ENCODE measurements around the gene SLC25A36.

The SLC25A36 gene, protein sequence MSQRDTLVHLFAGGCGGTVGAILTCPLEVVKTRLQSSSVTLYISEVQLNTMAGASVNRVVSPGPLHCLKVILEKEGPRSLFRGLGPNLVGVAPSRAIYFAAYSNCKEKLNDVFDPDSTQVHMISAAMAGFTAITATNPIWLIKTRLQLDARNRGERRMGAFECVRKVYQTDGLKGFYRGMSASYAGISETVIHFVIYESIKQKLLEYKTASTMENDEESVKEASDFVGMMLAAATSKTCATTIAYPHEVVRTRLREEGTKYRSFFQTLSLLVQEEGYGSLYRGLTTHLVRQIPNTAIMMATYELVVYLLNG

DNA sequence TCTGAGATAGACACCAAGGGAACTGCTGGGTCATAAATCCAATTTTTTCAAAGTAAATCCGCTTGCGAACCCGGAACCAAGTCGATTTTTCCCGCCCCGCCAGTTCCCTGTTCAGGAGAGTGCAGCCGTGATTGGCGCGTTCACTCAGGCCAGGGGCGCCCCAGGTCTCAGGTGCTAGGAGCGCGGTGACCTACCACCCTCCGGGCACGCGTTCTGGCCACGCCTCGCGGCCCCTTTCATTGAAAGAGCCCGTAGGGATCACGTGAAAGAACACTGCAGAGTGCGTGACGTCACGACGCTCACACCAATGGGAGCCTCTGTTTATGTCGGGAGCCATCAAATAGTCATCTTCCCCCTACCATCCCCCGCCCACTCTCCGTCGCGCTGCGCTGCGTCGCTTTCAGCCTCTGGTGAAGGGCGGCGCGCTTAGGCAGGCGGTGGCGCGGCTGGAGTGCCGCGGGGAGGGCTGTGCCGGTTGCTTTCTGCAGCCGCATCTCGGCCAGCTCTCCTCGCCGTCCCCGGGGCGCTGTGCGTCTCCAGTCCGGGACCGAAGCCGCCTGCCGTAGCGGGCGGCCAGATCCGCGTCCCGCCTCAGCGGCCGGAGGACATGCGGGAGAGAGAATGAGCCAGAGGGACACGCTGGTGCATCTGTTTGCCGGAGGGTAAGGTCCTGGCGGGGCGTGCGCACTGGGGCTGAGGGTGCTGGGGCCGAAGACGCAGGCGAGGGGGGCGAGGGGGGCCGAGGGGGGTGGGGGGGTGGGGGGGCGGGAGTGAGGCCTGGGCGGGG is at the start of gene SLC25A36:
SLC25A36 (plus strand) TSS at position 403 of the 787 bp plus-strand sequence; CDS start at position 622, 219 bp downstream.
- peak; percentile 90 for DNase-seq (ENCODE audit: low read depth)

DNA sequence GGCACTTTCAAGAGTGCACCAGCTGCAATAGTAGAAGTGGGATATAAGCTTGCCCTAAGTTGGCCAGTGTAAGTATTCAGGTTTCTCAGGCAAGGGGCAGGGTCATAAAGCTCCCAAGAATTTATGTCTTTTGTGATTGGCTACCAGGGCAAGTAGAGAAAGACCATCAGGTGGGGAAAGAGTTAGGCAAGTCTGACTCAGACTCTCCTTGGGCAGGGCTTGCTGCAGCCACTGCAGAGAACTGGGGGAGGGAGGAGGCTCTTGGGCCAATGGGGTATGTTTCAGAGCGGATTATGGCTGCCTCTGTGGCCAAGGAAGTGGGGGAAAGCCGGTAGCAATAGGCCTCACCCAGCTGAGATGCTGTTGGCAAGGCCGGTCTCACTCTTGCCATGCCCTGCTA is 44.6 kb upstream of the SLC25A36 start:
- DNase-seq (ENCODE audit: low read depth): no peak

DNA sequence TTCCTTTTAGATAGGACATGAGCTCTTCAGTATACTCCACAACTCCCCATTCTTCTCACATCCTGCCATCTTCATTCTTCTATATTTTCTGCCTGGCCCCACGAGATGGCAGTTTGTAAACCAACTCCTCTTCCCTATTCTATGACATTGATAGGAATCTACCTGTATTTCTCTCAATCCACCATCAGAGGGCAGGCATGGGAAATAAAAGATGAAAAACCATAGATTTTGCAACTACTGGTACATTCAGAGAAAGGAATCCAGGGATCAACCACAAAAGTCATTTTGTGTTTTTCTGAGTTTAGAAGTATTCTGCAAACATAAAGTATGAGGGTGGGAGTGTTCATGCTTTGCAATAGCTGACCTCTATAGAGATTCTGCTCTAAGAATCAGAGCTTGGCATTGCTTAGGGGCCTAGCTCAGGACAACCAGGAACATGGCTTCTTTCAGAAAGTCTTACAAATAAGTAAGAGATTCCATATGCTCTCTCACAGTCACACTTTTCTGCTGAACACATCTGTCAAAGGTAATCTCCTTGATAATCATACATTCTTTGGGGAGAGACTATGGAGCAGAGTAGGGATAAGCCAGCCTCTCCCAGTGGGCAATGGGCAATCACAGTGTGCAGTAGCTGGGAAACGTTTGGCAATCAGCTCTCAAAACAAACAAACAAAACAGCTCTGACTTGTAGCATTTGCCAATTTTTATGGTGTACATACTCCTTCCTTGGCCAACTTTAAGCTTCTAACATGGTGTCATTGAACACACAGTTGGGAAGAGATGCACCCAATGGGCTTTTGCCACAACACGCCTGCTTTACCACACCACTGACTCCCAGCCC is 43.1 kb upstream of the SLC25A36 start:
- DNase-seq (ENCODE audit: low read depth): no peak

DNA sequence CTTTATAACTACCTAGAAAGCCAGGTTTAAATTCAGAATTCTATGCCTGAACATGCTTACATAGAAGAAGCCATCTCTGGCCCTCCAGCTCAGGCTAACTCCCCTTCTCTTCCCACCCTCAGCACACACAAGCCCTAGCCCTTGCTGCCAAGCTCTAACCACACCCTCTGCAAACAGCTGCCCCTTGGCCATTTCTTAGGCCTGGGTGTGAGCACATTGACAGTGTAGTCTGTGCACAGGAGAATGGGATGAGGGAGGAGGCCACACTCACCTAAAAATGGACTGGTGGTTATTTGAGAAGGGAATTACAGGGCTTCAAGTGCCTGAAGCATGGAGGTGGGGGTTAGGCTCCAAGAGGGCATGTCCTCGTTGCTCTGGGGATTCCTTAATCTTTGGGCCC is 42.3 kb upstream of the SLC25A36 start:
- DNase-seq (ENCODE audit: low read depth): no peak

DNA sequence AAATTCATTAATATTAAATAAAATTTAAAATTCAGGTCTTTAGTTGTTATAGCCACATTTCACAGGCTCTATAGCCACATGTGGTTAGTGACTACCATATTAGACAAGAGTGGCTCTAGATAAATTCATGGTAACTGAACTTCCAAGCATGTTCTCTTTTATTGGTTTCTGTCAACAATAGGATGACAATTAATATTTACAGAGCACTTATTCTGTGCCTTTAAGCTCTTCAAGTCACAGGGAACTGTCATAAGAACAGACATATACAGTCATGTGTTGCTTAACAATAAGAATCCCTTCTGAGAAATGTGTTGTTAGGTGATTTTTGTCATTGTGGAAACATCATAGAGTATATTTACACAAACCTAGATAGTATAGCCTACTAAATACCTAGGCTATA is 38.8 kb upstream of the SLC25A36 start:
- no peak for DNase-seq (ENCODE audit: low read depth)

DNA sequence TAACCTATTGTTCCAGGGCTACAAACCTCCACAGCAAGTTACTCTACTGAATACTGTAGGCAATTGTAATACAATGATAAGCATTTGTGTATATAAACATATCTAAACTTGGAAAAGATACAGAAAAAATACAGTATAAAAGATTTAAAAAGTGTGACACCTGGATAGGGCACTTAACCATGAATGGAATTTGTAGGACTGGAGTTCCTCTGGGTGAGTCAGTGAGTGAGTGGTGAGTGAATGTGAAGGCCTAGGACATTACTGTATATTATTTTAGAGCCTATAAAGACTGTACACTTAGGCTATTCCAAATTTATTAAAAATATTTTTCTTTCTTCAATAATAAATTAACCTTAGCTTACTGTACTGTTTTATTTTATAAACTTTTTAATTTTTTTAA is 38.4 kb upstream of the SLC25A36 start:
- DNase-seq (ENCODE audit: low read depth): no peak

DNA sequence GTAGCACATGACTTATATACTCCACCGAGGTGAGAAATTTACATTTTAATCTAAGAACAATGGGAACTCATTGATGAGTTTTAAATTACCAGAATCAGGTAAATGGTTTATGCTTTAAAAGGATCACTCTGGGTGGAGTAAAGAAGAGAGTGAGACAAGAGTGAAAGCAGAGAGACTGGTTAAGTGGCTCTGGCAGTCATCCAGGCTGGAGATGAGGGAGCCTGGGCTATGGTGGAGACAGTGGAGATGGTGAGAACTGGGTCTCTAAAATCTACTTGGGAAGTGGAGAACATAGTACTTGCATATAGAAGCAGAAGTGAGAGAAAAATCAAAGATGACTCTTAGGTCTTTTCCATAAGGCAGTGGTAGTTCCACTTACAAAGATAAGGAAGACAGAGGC is 37.1 kb upstream of the SLC25A36 start:
- no peak for DNase-seq (ENCODE audit: low read depth)

DNA sequence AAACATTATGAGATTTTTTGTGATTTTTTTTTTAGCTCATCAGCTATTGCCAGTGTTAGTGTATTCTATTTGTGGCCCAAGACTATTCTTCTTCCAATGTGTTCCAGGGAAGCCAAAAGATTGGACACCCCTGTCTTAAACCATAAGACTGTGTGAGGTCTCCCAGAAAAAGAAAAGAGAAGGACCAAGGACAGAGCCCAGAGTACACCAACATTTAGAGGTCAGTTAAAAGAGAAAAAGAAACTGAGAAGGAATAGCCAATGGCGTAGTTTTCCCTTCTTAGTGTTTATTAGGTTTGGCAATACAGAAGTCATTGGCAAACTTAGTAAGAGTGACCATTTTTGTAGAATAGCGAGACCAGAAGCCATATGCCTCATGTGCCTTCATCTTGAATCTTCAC is 36.1 kb upstream of the SLC25A36 start:
- DNase-seq (ENCODE audit: low read depth): no peak

DNA sequence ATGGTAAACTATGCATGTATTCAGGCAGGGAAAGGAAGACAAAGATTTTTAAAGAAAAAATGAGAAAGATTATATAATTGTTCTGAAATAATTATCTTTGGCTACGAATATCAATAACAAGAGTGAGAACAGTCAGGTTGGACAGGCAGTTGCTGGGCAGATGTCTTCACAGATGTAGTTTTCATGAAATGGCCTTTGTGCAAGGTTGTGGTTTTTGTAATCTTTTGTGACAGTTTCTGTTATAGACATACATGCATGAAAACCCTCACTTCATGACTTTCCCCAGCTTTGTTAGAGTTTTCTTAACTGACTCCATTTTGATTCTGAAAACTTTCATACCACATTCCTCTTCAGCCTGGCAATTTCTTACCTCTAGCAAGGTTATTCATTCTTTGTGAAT is 34.9 kb upstream of the SLC25A36 start:
- no peak for DNase-seq (ENCODE audit: low read depth)

DNA sequence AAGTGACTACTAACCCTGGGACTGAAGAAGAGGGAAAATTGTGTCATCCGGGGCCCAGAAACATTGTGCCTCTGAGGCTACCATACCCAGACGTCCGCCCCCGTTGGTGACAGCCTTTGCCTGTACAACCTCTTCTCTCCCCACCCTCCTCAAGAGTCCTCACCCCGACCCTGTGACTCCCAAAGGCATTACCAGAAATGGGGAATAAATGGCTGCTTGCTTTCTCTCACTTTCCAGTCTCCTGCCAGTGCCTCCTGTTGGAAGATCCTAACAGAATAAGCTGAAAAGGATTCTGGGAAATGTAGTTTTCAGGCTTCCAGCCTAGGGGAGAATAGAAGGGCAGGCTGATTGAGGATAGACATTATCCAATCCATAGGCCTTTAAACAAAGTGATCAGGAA is 30.8 kb upstream of the SLC25A36 start:
- no peak for DNase-seq (ENCODE audit: low read depth)

DNA sequence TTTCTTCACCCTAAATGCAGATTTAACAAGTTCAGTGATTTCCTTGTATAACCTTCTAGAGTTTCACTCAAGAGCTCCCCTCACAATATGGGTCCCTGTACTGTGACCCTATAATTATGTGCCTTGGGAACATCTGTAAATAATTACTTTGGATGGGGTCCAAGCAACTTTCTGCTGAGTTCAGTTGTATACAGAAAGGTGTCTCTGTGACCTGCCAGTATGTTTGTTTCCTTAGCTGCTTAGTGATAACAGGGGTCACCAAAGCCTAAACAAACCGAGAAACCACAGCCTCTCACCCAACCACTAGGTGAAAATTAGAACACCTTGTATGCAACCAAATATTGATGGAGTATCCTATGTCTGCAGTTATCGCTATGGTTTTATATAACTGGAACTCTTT is 29.8 kb upstream of the SLC25A36 start:
- DNase-seq (ENCODE audit: low read depth): no peak

DNA sequence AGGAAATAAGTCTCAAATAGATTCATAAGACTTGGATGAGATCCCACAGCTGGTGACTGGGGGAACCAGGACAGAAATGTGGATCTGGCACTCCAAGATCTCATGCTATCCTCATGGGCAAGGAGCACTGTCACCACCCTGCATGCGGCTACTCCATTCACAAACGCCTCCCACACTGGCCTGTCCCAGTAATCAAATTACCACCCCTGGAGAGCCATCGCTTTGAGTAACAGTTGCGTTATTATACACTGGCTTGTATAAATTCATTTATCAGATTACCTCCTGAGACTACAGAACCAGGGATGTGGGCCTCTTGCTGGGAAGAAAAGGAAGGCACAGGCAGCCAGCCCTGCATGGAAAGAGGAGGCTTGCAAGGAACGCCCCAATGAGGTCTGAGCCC is 27.9 kb upstream of the SLC25A36 start:
- DNase-seq (ENCODE audit: low read depth): no peak

DNA sequence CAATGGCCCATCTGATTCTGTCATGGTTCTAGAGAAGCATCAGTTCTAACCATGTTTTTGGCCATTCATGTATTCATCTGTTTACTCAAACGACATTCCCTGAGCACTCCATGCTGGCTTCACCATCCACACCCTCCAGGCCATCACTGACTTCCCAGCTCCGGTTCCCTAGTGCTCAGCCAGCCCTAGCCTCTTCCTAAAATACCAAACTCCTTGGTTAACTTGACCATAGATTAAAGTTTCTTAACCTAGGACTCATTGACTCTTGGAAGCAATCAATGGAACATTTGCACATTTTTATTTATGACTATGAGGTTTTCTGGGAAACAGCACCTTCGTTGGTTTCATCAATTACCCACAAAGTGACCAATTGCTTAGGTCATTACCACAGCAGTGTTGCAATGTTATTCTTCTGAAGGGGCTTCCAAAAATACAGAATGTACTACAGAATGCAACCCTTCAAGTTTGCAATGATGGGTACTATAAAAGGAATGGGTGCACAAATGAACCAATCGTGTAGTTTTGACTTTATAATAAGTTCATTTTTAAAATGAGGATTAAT is 27.2 kb upstream of the SLC25A36 start:
- no peak for DNase-seq (ENCODE audit: low read depth)

DNA sequence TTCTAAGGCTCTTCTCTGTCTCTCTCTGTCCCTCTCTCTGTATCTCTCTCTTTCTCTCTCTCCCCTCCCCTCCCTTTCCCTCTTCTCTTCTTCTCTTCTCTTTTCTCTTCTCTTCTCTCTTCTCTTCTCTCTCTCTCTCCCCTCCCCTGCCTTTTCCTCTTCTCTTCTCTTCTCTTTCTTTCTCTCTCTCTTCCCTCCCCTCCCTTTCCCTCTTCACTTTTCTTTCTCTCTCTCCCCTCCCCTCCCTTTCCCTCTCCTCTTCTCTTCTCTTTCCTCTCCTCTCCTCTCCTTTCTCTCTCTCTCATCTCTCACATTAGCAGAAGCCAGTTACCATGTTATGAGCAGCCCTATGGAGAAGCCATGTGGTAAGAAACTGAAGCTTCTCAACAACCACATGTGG is 25.0 kb upstream of the SLC25A36 start:
- DNase-seq (ENCODE audit: low read depth): no peak

DNA sequence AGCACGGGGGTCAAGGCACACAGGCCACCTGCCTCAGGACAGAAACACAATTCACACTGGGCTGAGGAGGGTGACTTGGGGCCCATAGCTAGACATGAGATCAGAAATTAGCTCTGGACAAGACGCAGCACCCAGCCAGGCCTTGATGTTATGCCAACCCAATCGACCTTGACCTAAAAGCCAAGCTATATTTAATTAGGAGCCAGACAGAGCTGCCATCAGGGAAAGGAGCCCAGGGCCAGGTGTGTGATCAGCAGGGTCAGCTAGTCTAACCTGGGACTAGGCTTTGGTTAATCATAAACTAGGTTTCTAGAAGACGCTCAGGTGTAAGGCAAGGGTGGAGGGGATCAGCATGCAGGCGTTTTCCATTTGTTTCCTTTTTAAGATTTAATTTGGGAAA is 23.9 kb upstream of the SLC25A36 start:
- no peak for DNase-seq (ENCODE audit: low read depth)

DNA sequence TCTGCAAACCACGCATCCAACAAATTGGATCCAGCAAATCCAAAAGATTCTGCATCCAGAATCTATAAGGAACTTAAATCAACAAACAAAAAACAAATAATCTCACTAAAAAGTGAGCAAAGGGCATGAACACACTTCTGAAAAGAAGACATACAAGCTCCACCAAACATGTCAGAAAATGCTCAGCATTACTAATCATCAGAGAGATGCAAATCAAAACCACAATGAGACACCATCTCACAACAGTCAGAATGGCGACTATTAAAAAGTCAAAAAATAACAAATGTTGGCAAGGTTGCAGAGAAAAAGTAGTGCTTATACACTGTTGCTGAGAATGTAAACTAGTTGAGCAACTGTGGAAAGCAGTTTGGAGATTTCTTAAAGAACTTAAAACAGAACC is 21.6 kb upstream of the SLC25A36 start:
- DNase-seq (ENCODE audit: low read depth): no peak

DNA sequence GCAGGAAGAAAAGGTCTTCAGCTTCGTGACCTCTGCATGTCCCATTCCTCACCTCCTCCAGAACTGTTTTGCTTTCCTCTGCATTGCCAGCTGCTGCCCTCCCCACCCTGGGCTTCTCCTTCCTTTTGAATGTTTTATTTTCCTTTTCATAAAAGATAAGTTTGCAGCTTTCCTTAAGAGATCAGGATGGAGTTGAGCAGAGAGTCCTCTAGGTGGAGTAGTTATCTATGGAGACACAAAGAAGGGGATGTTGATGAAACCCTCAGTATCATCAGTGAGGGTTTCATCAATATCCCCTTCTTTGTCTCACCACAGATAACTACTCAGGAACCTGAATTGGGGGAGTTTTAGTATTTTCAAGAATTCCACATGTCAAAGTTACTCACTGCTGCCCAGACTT is 19.0 kb upstream of the SLC25A36 start:
- no peak for DNase-seq (ENCODE audit: low read depth)

DNA sequence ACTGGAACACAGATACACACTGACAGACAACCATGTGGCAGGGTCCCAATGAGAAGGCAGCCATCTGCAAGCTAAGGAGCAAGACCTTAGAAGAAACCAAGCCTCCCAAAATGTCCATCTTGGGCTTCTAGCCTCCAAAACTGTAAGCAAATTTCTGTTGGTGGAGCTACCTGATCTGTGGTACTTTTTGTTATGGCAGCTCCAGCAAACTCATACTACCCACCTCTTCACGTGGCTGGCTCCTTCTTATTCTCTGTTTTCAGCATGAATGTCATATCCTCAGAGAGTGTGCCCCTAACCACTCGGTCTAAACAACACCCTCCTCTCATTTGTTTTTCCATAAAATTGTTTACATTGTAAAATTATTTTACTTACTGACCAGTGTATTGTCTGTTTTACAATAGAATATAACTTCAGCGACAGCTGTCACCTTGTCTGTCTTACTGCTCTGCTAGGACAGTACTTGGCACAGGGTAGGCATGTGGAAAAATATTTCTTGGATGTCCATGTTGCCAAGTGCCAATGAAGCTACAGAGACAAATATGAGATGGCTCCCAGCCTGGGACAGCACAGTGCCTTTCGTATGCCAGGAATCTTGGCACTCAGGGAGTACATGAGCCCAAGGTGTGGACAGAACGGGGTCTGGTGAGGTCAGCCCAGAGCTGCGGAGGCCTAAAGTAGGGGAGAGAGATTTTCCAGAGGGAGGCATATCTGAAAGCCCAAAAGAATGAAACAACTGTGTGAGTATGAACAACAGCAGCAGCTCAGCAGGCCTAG is 17.4 kb upstream of the SLC25A36 start:
- no peak for DNase-seq (ENCODE audit: low read depth)

DNA sequence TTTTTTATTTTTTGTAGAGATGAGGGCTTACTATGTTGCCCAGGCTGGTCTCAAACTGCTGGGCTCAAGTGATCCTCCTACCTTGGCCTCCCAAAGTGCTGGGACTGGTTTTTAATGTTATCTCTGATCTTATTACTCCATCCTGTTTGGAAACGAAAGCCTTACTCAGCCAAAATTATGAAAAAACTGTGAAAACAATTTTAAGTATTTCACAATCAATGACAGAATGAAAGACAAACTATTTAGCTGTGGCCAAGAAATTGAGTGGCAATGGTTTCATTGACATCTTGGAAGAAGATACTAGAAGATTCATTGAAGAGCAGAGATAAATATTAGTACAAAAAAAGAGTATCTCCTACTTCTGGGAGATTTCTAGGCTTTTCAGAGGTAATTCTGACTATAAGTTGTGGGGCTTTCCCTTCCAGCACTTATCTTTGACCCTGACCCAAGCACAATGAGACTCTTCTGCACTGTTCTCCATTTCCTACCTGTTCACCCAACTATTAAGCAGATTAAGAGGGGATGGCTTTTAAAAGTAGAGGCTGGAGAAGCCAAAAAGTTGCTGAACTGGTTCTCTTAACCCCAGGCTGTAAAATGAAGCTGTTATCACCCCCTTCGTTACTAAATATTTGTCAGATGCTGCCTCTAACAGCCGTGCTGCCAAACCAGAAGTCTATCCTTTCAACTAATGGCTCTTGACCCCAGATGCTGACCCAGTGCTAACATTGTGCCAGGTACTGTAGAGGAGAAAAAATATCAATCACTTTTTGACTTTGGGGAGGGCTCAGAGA is 14.2 kb upstream of the SLC25A36 start:
- no peak for DNase-seq (ENCODE audit: low read depth)

DNA sequence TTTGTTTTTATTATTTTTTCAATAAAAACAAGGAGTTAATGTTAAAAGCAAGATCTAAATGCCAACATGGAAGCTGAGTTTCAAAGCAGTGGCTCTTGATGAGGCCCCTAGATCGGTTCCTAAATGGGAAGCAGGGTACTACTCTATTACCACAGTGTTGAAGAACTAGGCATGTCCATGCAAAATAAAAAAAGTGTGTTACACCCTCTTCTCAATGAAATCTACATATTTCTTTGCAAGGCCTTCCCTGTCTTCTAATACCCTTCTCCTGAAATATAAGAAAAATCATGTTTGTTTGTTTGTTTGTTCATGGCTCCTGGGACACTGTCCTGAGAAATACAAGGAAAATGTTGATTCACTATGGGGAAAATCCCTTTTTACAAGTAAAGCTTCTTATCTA is 12.2 kb upstream of the SLC25A36 start:
- no peak for DNase-seq (ENCODE audit: low read depth)

DNA sequence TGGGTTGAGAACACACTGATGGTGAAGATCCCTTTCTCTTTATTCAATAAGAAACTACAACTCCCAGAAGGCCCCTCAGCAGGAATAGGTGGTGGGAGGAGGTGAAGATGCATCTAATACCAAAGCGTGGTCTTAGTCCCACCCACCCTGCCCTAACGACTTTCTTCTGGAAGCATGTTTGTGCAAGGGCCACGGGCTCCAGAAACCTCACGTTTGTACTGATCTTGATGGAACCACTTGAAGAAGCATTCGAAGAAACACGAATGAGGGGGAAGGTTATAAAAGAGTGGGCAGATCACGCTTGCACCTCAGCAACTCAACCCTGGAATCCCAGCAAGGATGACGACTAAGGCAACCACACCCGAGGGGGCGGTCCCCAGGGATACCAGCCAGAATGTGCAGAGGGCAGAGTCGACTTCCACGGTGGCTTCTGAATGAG is 10.6 kb upstream of the SLC25A36 start:
- no peak for DNase-seq (ENCODE audit: low read depth)

Data from activated T-cell treated with anti-CD3 and anti-CD28 coated beads for 48 hours (primary cell).